Measurements from ENCODE around the gene WNT7A. TPM values are rescaled to one million over a fixed set of nuclear protein-coding genes. Genes with fewer than 3 reads are reported as not detected.

WNT7A gene
- total RNA-seq, 1 experiment from 2014 or later, result 0.34 TPM

DNA sequence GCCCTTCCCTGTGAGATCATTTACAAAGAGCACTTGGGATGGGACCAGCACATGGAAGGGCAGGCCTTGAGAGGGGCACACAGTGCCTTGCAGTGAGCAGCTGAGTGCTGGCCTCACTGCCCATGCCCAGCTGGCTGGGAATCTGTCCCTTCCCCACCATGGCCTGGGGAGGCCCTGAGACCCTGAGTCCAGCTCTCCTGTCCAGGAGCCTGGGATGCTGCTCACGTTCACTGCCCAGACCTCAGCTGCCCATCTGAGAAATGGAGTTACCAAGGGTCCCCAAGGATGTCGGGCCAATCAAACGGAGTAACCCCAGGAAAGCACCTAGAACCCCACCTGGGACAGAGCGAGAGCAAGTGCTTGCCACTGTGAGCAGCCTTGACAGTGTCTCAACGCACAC lies 35.6 kb downstream of the WNT7A start:
- Histone ChIP-seq H3K4me3 (replicated peaks in 1 of 2; ENCODE audit: low read depth in 1 of 2, low read length in 2 of 2) (no peak overlapping the region), H3K4me2 (ENCODE audit: low read length) (no peak overlapping the region), H3K9ac (ENCODE audit: low read length) (no peak overlapping the region), H3K27ac (ENCODE audit: low read depth, low read length) (no peak overlapping the region), H3K4me1 (ENCODE audit: control insufficient read depth in 1 of 2, insufficient read depth in 2 of 2, low read length in 2 of 2) (peaks cover 0 to 28% of the 10 kb centered on the region in 2 experiments; a peak in 3 of 4 replicates), H3K36me3 (ENCODE audit: control insufficient read depth in 1 of 2, insufficient read depth in 2 of 2, low read length in 2 of 2) (no peaks in the 10 kb centered on the region), H3K27me3 (ENCODE audit: insufficient read depth, low read length) (no peaks in the 10 kb centered on the region), H2AFZ (ENCODE audit: low read depth, low read length, poor library complexity, severe bottlenecking) (no peak overlapping the region), H3K79me2 (ENCODE audit: insufficient read depth, low read length) (no peaks in the 10 kb centered on the region), H3K9me3 (ENCODE audit: control insufficient read depth in 1 of 2, insufficient read depth in 1 of 2, low read depth in 1 of 2, low read length in 2 of 2) (no peaks in the 10 kb centered on the region), H4K20me1 (ENCODE audit: insufficient read depth) (no peaks in the 10 kb centered on the region), H3K9me2 (ENCODE audit: insufficient read depth) (no peaks in the 10 kb centered on the region)
- RAD21 ChIA-PET (ENCODE audit: low non-redundant PET in 1 of 2, low total read pairs in 2 of 2, uncharacterized antibody in 2 of 2, unreplicated experiment in 2 of 2), result no interaction called here
- CTCF ChIA-PET, result no interaction called here
- DNase-seq (ENCODE audit: low read depth, low spot score) (no peak), ATAC-seq (no peak)
- intact Hi-C loops (cut with micrococcal nuclease), result no loop called here
- TF ChIP-seq SRF (IDR thresholded peaks at IDR 0.05; ENCODE audit: low read depth) (no peak), SP1 (IDR thresholded peaks at IDR 0.05; ENCODE audit: low read depth) (no peak), ELF1 (IDR thresholded peaks at IDR 0.05; ENCODE audit: borderline replicate concordance, low read depth) (no peak), POLR2AphosphoS5 (IDR thresholded peaks at IDR 0.05; ENCODE audit: low read depth, low read length) (no peak)
- POLR2A ChIA-PET, result no interaction called here
- BruUV-seq (replicated peaks), result no TSS peak

DNA sequence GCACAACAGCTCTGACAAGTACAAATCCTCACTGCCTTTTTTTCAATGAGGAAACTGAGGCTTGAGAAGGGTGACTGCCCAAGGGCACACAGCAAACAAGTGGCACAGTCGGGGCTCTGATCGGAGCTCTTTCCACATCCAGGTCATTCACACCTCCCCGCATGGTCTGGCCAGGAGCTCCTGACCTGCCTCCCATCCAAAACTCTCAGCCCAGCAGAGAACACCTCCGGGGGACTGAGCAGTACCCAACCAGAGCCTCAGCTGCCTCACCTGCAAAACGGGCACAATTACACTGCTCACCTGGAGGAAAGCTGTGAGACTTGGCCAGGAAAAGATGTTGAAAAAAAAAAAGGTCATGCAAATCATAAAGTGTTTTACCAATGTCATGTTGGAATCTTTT lies 36.5 kb downstream of the WNT7A start:
- Histone ChIP-seq H4K20me1 (ENCODE audit: insufficient read depth) (no peaks in the 10 kb centered on the region), H2AFZ (ENCODE audit: low read depth, low read length, poor library complexity, severe bottlenecking) (no peak overlapping the region), H3K79me2 (ENCODE audit: insufficient read depth, low read length) (no peaks in the 10 kb centered on the region), H3K27ac (ENCODE audit: low read depth, low read length) (no peak overlapping the region), H3K27me3 (ENCODE audit: insufficient read depth, low read length) (no peaks in the 10 kb centered on the region), H3K9me2 (ENCODE audit: insufficient read depth) (no peaks in the 10 kb centered on the region), H3K9me3 (ENCODE audit: control insufficient read depth in 1 of 2, insufficient read depth in 1 of 2, low read depth in 1 of 2, low read length in 2 of 2) (no peaks in the 10 kb centered on the region), H3K9ac (ENCODE audit: low read length) (no peak overlapping the region), H3K4me1 (ENCODE audit: control insufficient read depth in 1 of 2, insufficient read depth in 2 of 2, low read length in 2 of 2) (peaks cover 0 to 28% of the 10 kb centered on the region in 2 experiments; a peak in 2 of 4 replicates), H3K4me3 (replicated peaks in 1 of 2; ENCODE audit: low read depth in 1 of 2, low read length in 2 of 2) (no peak overlapping the region), H3K36me3 (ENCODE audit: control insufficient read depth in 1 of 2, insufficient read depth in 2 of 2, low read length in 2 of 2) (no peaks in the 10 kb centered on the region), H3K4me2 (ENCODE audit: low read length) (no peak overlapping the region)
- no peak for TF ChIP-seq TCF7L2 (IDR thresholded peaks at IDR 0.05; ENCODE audit: borderline replicate concordance, extremely low read depth, insufficient read depth, insufficient read length)
- no peak for TF ChIP-seq SRF (IDR thresholded peaks at IDR 0.05; ENCODE audit: low read depth)
- TF ChIP-seq, protein P1, sequence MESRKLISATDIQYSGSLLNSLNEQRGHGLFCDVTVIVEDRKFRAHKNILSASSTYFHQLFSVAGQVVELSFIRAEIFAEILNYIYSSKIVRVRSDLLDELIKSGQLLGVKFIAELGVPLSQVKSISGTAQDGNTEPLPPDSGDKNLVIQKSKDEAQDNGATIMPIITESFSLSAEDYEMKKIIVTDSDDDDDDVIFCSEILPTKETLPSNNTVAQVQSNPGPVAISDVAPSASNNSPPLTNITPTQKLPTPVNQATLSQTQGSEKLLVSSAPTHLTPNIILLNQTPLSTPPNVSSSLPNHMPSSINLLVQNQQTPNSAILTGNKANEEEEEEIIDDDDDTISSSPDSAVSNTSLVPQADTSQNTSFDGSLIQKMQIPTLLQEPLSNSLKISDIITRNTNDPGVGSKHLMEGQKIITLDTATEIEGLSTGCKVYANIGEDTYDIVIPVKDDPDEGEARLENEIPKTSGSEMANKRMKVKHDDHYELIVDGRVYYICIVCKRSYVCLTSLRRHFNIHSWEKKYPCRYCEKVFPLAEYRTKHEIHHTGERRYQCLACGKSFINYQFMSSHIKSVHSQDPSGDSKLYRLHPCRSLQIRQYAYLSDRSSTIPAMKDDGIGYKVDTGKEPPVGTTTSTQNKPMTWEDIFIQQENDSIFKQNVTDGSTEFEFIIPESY (IDR thresholded peaks at IDR 0.05; ENCODE audit: extremely low read depth, insufficient replicate concordance, low read length), result no peak
- TF ChIP-seq RAD21 (IDR thresholded peaks at IDR 0.05; ENCODE audit: low read depth), result no peak
- no peak for TF ChIP-seq YY1 (IDR thresholded peaks at IDR 0.05; ENCODE audit: extremely low read depth, insufficient replicate concordance, low read depth, low read length)
- TF ChIP-seq ZNF274 (IDR thresholded peaks at IDR 0.05; ENCODE audit: low read depth, low read length), result no peak
- TF ChIP-seq JUND (IDR thresholded peaks at IDR 0.05), result no peak
- no peak for TF ChIP-seq FOSL1 (IDR thresholded peaks at IDR 0.05; ENCODE audit: low read depth)
- no peak for TF ChIP-seq EZH2phosphoT487 (IDR thresholded peaks at IDR 0.05; ENCODE audit: borderline replicate concordance)
- TF ChIP-seq CBX3 (IDR thresholded peaks at IDR 0.05; ENCODE audit: low read depth), result no peak
- RAD21 ChIA-PET (ENCODE audit: low non-redundant PET in 1 of 2, low total read pairs in 2 of 2, uncharacterized antibody in 2 of 2, unreplicated experiment in 2 of 2), result no interaction called here
- no TSS peak for BruUV-seq (replicated peaks)
- CTCF ChIA-PET, result no interaction called here
- ATAC-seq, result no peak
- POLR2A ChIA-PET, result no interaction called here
- intact Hi-C loops (cut with micrococcal nuclease), result no loop called here
- no peak for DNase-seq (ENCODE audit: low read depth, low spot score)
